ENCODE data around the gene RGL1. TPM values are rescaled to one million over a fixed set of nuclear protein-coding genes. Genes with fewer than 3 reads are reported as not detected.

Gene RGL1
- total and polyA plus RNA-seq, 5 donors = 7.2 to 22.9 (median 16.4) TPM

DNA sequence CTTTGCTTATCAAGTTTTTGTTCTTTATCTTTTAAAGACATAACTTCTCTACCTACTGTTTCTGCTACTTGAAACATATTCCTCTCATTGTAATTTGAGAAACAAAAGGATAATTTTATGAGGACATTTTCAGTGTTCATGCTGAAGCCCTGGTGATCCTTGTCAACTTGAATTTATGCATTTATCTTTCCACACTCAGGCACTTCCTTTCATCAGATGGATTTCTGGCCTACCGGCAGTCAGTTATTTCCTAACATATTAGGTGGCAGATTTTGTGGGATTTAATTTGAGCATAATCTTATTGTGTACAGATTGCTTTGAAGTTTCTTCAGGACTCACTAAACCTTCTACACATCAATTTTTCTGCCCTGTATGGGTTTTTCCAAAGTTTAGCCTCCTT, 75.0 kb downstream of the RGL1 start:
- 39% methylated on average over 1 of the region's 1 CpG for WGBS
- ATAC-seq = no peak
- Histone ChIP-seq H3K9me3 (ENCODE audit: control insufficient read depth, low read length) (no peaks in the 10 kb centered on the region), H3K4me3 (ENCODE audit: low read length) (no peak overlapping the region), H3K27me3 (ENCODE audit: control insufficient read depth, insufficient read depth) (no peaks in the 10 kb centered on the region), H3K27ac (ENCODE audit: low read length) (no peak overlapping the region), H3K4me1 (ENCODE audit: control insufficient read depth, insufficient read depth, low read length) (peaks cover 26% of the 10 kb centered on the region)
- no peak for DNase-seq
- intact Hi-C loops (cut with DNase I) = loop anchor here in 2 of 4 donors (10.0 kb wide), 2 partner anchors 65 to 75 kb away; partner anchors contain the start of gene RGL1 (in 1 of the 2)

DNA sequence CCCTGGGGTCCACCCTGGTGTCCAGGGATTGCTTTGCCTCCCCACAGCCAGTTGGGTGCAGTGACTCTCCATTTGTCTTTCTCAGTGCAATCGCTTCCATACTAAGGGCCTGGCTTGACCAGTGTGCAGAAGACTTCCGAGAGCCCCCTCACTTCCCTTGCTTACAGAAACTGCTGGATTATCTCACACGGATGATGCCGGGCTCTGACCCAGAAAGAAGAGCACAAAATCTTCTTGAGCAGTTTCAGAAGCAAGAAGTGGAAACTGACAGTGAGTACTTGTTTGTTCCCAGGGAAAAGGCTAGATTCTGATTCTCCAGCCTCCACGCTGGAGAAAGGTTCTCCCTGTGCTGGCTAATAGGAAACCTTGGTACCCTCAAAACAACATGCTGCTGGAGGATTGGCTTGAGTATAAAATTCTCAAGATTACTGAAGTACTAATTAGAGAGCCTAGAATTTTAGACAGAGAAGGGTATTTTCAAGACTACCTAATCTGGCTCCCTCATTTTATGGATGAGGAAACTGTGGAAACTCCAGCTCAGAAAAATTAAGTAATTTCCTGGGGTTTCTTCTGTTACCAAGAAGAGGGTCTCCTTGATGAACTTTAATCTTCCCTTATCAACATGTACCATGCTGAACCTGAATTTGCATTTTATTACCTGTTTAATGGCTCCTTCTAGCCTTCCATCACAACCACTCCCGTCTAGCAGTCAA, 75.8 kb downstream of the RGL1 start:
- 75% methylated on average over 6 of the region's 6 CpGs for WGBS
- ATAC-seq = no peak
- no peak for DNase-seq
- no peak overlapping the region for H3K4me3 ChIP-seq (ENCODE audit: low read length)
- H3K27me3 ChIP-seq (ENCODE audit: control insufficient read depth, insufficient read depth) = no peaks in the 10 kb centered on the region
- H3K27ac ChIP-seq (ENCODE audit: low read length) = peak overlapping the region; percentile 56
- H3K9me3 ChIP-seq (ENCODE audit: control insufficient read depth, low read length) = no peaks in the 10 kb centered on the region
- intact Hi-C loops (cut with DNase I) = no loop called here
- H3K4me1 ChIP-seq (ENCODE audit: control insufficient read depth, insufficient read depth, low read length) = peaks cover 23% of the 10 kb centered on the region

DNA sequence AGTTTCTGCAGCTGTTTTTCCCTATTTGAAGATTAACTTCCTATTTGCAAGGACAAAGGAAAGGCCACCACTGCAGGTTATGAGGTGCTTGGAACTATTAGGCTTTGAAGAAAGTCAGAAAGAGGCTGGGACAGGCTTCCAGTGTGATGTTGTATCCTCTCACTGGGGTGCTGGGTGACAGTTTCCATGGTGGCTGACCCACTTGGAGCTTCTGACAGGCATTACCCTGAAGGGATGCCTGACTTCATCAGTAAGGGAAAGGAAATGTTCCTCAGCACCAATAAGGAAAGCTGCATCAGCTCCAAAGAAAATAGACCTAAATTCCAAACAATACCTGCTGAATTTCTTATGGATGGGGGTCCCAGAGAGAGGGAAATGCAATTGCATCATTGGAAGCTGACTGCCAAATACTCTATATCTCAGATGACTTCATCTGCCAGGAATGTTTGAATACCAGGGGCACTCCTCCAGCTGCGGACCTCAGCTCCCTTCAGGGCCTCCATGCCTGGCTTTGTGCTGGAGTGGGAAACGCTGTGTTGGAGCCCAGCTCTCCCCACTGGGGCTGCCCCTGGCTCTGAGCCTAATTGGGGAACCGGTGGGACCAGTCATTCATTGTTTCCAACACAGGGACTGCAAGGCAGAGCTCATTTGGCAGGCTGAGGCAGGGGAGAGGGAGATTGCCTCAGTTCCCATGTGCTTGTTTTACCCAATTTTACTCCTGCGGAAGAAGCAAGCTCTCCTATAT, 76.6 kb downstream of the RGL1 start:
- DNase-seq (peak; percentile 76 to 87 (median 86)), ATAC-seq (peak; percentile 88)
- H3K27ac ChIP-seq (ENCODE audit: low read length) = peak overlapping the region; percentile 62
- WGBS = 18% methylated on average over 4 of the region's 4 CpGs
- H3K4me1 ChIP-seq (ENCODE audit: control insufficient read depth, insufficient read depth, low read length) = peaks cover 21% of the 10 kb centered on the region
- no peaks in the 10 kb centered on the region for H3K27me3 ChIP-seq (ENCODE audit: control insufficient read depth, insufficient read depth)
- no peak overlapping the region for H3K4me3 ChIP-seq (ENCODE audit: low read length)
- intact Hi-C loops (cut with DNase I) = no loop called here
- no peaks in the 10 kb centered on the region for H3K9me3 ChIP-seq (ENCODE audit: control insufficient read depth, low read length)

DNA sequence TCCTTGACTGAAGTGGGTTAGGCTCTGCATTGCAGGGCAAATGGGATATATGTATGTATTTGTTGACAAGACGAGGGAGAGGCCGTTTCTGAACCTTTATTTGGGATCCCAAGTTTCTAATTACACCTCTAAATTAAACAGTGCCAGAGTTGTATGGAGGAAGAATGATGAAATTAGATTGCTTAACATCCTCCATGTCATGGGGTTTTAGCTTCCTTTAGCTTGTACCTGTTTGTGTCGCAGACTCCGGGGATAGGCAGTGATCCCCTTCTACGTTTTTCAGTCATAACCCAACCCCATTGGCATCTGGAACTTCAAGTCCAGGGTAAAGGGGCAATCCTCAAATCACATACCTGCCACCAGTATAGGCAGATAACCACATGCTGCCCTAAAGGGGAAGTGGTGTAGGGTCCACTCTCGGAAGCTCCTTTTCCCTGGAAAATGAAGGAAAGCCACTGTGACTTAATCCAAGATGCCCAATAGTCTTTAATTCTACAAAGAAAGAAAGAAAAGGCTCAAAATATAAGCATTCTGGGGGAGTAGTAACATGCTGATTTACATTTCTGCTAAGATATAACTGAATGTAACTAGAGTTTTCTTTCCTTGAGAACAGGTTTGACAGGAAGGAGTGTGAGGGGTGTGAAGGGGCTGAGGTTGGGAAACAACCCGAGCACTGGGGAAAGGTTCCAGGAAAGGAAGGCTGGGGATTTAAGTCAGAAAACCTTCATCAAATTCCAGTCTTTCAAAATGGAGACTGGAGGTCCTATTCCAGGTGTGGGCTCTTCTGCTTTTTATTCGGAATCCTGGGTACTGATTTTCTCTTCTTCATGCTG, 77.6 kb downstream of the RGL1 start:
- Histone ChIP-seq H3K9me3 (ENCODE audit: control insufficient read depth, low read length) (no peaks in the 10 kb centered on the region), H3K27me3 (ENCODE audit: control insufficient read depth, insufficient read depth) (no peaks in the 10 kb centered on the region), H3K27ac (ENCODE audit: low read length) (peak overlapping the region; percentile 66), H3K4me3 (ENCODE audit: low read length) (no peak overlapping the region), H3K4me1 (ENCODE audit: control insufficient read depth, insufficient read depth, low read length) (peaks cover 24% of the 10 kb centered on the region)
- DNase-seq (no peak), ATAC-seq (no peak)
- WGBS = 72% methylated on average over 8 of the region's 8 CpGs
- intact Hi-C loops (cut with DNase I) = no loop called here

DNA sequence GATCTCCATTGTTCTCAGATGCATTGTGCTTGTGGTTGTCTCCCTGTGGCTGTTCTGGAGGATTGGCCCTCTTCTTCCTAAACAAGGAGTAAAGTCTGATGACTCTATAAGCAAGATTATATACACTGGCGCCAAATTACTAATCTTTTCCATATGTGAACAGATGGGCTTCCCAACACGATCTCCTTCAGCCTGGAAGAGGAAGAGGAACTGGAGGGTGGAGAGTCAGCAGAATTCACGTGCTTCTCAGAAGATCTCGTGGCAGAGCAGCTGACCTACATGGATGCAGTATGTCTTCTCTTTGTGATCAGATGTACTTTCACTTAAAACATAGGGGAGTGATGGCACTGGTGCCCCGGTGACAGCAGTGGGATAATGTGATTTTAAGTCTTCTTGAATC, 78.7 kb downstream of the RGL1 start:
- 77% methylated on average over 5 of the region's 5 CpGs for WGBS
- ATAC-seq (no peak), DNase-seq (no peak)
- no peaks in the 10 kb centered on the region for H3K27me3 ChIP-seq (ENCODE audit: control insufficient read depth, insufficient read depth)
- H3K27ac ChIP-seq (ENCODE audit: low read length) = no peak overlapping the region
- intact Hi-C loops (cut with DNase I) = no loop called here
- no peaks in the 10 kb centered on the region for H3K9me3 ChIP-seq (ENCODE audit: control insufficient read depth, low read length)
- H3K4me1 ChIP-seq (ENCODE audit: control insufficient read depth, insufficient read depth, low read length) = peaks cover 21% of the 10 kb centered on the region
- no peak overlapping the region for H3K4me3 ChIP-seq (ENCODE audit: low read length)

DNA sequence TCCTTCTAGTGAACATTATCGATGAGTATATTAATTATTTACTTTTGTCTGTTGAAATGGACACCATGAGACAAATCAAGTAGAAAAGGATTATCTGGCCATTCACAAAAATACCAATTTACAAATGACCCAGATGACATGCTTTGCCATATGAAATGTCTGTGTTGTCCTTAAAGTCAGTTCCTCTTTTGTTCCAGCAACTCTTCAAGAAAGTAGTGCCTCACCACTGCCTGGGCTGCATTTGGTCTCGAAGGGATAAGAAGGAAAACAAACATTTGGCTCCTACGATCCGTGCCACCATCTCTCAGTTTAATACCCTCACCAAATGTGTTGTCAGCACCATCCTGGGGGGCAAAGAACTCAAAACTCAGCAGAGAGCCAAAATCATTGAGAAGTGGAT, 79.6 kb downstream of the RGL1 start:
- Histone ChIP-seq H3K4me1 (ENCODE audit: control insufficient read depth, insufficient read depth, low read length) (peaks cover 23% of the 10 kb centered on the region), H3K27ac (ENCODE audit: low read length) (no peak overlapping the region), H3K27me3 (ENCODE audit: control insufficient read depth, insufficient read depth) (no peaks in the 10 kb centered on the region), H3K4me3 (ENCODE audit: low read length) (no peak overlapping the region), H3K9me3 (ENCODE audit: control insufficient read depth, low read length) (no peaks in the 10 kb centered on the region)
- DNase-seq (no peak), ATAC-seq (no peak)
- 89% methylated on average over 4 of the region's 4 CpGs for WGBS
- intact Hi-C loops (cut with DNase I) = no loop called here

DNA sequence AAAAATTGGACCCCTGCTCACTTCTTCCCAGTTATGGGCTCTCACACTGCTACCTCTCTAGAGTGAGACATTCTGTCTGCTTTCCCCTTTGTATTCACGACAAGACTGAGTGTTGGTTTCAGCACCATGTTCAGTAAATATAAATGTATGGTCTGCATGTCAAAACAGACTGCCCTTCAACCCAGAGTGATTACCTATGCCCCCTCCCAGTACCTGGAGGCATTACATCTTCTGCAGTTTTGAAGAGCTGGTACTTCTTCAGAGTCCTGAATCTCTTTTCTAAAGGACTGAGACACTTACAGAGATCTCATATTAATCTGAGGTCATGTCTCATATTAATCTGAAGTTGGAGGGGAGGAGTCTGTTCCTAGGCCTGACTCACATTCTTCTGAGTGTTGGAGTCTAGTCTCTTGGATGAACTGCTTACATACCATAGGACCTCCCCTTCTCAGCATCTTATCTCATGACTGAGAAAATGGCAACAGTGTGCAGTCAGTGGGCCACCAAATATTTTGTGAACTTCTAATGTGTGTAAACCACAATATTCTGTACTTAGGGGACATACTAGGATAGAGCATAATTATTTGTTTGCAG, 80.3 kb downstream of the RGL1 start:
- H3K4me1 ChIP-seq (ENCODE audit: control insufficient read depth, insufficient read depth, low read length) = peaks cover 20% of the 10 kb centered on the region
- ATAC-seq = no peak

DNA sequence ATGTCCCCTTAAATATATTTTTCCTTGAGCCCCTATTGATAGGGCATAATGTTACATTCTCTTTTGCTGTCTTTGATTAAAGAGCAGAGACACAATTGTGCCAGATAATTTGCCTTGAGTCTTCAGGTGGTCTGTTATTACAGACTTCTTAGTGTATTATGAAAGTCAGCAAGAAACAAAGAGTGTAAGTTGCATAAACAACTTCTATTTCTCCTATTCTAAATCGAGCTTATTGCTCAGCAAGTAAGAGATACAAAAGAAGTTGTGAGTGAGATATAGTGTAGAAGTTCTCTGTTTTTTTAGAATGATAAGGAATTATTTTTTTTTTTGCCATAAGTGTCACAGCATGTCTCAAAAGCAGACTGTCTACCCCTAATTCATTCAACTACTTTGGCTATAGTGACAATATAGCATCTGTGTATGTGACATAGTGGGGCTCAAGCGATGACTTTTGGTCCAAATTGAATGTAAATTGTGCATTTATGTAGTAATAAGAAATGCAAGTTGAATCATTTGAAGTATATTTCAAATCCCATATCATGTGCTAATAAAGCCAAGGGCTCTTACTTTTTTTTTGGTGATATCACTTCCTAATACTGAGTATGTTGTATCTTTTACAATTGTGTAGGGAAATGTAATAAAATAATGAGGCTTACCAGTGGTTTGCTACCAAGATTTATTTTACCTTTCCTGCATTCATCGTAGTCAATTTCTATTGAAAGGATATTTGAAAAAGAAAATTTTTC, 81.3 kb downstream of the RGL1 start:
- DNase-seq (no peak), ATAC-seq (no peak)
- no peak overlapping the region for H3K27ac ChIP-seq (ENCODE audit: low read length)
- H3K4me1 ChIP-seq (ENCODE audit: control insufficient read depth, insufficient read depth, low read length) = peaks cover 20% of the 10 kb centered on the region
- H3K9me3 ChIP-seq (ENCODE audit: control insufficient read depth, low read length) = no peaks in the 10 kb centered on the region
- WGBS = 87% methylated on average over 3 of the region's 3 CpGs
- no peaks in the 10 kb centered on the region for H3K27me3 ChIP-seq (ENCODE audit: control insufficient read depth, insufficient read depth)
- intact Hi-C loops (cut with DNase I) = no loop called here
- H3K4me3 ChIP-seq (ENCODE audit: low read length) = no peak overlapping the region

More for the DNA sequence above, 80.3 kb downstream of the RGL1 start:
- Histone ChIP-seq H3K9me3 (ENCODE audit: control insufficient read depth, low read length) (no peaks in the 10 kb centered on the region), H3K4me3 (ENCODE audit: low read length) (no peak overlapping the region), H3K27me3 (ENCODE audit: control insufficient read depth, insufficient read depth) (no peaks in the 10 kb centered on the region), H3K27ac (ENCODE audit: low read length) (no peak overlapping the region)
- intact Hi-C loops (cut with DNase I) = no loop called here
- DNase-seq = no peak
- 85% methylated on average over 1 of the region's 1 CpG for WGBS

DNA sequence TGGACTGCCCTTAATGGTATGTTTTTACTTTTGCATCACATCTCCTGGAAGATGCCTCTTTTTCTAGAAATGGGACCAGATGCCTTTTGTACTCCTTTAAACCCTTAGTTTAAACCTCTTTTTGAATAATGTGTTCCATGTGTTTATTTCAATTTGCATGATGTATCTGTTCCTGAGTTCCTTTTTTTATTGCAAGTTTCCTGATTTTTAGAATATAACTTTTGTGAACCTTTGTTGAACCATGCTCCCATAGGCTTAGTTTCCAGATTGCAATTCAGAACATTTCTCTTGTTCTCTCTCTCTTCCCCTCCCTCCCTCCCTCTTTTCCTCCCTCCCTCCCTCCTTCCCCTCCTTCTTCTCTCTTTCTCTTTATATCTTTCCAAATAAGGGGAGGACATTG, 81.9 kb downstream of the RGL1 start:
- intact Hi-C loops (cut with DNase I) = no loop called here
- no peak for ATAC-seq

More for the DNA sequence above, 81.9 kb downstream of the RGL1 start:
- Histone ChIP-seq H3K4me3 (ENCODE audit: low read length) (no peak overlapping the region), H3K27ac (ENCODE audit: low read length) (no peak overlapping the region), H3K27me3 (ENCODE audit: control insufficient read depth, insufficient read depth) (no peaks in the 10 kb centered on the region), H3K9me3 (ENCODE audit: control insufficient read depth, low read length) (no peaks in the 10 kb centered on the region), H3K4me1 (ENCODE audit: control insufficient read depth, insufficient read depth, low read length) (peaks cover 16% of the 10 kb centered on the region)
- DNase-seq = no peak
